GM18907 (cell line): ENCODE data around the gene MTCL1.

Source experiments
- ATAC-seq: cut with Tn5 transposase; IDR thresholded peaks from one replicate; pipeline ENCODE4 v1.9.1; 2021; ENCODE audit warnings: mild to moderate bottlenecking, moderate library complexity; ENCODE audit not compliant: unreplicated experiment

Gene MTCL1

GRCh38 chr18:8766559-8767293, 61.4 kb downstream of the MTCL1 start:
- ATAC-seq, result no peak

DNA sequence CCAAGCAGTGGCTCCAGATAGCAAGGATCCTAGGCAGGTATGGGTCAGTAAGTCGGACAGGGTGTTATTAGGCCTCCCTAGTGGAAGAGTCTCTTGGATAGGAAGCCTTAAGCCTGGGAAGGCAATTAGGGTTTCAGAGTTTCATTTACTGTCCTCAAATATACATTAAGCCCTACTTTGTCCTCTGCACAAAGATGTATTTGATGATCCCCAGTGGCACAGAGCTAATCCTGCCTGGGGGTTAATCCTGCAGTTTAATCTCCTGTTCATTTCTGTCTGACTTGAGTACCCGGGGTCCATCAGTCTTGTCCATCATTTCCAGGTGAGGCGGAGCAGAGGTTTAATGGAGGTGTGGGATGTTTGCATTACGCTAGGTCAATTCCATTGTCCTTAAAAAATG, 62.0 kb downstream of the MTCL1 start:
- no peak for ATAC-seq

DNA sequence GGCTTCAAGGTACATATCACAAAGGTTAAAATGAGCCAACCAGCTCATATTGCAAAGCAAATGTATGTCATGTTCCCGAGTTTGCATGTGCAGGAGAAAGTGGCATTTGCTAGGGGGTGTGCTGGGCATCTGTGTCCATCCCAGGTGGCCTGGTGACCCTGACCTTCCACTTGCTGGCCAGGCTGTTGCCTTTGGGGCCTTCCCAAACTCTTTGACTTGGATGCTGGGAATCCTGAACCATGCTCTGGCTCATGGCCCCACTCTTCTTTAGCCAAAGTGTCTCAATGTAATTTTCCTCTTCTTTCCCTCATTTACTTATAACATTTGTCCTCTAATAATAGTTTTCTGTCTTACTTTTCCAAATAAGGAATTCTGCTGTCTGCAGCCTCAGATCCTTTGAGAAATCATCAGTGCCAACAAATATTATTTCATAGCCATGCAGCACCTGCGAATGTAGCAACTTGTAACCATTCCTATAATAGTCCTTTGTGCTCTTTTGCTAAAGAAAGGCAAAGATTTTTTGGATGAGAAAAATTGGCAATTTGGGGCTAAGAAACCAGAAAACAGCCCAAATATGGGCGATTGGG, 64.2 kb downstream of the MTCL1 start:
- no peak for ATAC-seq

DNA sequence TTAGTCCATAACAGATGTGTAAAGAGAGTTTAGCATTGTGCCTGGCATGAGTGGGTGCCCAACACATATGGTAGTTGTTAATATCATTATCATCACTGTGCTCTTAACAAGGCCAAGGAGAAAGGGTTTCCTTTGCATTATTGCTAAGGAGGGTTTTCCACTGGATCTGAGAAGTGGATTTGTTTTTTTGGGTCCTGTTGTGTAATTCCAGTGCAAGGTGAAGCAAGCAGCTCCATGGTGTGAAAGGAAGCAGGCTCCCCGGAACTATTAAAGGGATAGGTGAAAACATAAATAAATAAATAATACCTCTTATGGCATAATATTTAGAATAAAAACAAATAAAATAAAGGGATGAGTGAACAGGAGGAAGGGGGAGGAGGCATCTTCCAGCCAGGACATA, 65.3 kb downstream of the MTCL1 start:
- ATAC-seq, result no peak

GRCh38 chr18:8771930-8772329, 66.6 kb downstream of the MTCL1 start:
- no peak for ATAC-seq

DNA sequence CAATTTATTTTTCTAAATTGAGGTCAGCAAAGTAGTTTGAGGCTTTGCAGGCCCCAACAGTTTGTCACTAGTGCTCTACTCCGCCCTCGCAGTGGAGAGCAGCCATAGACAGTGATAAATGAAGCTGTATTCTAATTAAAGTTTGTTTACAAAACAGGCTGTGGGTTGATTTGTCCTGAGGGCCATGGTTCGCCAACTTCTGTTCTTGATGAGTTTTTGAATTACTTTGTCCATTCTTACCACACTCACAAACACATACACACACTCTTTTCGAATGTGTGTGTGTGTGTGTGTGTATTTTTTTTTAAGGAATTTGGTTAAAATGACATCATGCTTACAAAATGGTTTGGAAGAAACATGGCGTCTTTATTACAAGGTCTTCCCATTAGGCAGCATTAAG, 68.6 kb downstream of the MTCL1 start:
- ATAC-seq, result no peak

GRCh38 chr18:8776013-8776943, 70.9 kb downstream of the MTCL1 start:
- no peak for ATAC-seq

DNA sequence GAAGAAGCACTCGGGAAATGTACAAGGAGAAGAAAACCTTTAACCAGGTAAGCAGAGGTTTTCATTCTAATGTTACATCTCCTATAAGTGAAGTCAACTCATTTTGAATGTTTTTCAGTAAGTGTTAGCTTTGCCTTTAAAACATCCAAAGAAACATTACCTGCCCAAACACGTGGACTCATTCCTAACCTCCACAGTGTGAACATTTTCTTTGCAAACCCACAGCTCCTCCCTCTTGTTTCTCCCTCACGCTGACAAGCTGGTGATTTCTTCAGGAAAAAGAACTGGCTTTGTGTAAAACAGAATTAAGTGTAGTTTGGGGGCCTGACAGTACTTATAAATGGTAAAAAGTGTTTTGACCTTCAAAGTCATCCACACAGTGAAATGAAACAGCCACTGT, 72.5 kb downstream of the MTCL1 start:
- ATAC-seq, result no peak

DNA sequence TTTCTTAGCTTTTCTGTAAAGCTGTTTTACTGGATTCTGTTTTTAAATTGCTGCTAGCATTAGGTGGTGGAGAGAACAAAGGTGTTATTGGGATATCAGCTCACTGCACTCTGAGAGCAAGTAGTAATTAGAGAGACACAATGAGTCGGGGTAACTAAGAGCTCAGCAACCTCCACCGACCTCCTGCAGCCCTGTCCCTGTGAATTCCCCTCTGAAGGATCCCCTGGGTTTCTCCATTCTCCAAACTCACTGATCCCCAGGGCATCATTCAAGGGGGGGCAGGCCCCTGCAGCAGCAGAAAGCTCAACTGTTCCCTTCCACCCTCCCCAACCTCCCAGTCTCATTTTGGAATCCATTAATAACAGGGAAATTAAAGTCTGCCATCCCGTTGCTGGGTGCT, 73.0 kb downstream of the MTCL1 start:
- no peak for ATAC-seq

GRCh38 chr18:8778824-8779223, 73.5 kb downstream of the MTCL1 start:
- ATAC-seq, result no peak

DNA sequence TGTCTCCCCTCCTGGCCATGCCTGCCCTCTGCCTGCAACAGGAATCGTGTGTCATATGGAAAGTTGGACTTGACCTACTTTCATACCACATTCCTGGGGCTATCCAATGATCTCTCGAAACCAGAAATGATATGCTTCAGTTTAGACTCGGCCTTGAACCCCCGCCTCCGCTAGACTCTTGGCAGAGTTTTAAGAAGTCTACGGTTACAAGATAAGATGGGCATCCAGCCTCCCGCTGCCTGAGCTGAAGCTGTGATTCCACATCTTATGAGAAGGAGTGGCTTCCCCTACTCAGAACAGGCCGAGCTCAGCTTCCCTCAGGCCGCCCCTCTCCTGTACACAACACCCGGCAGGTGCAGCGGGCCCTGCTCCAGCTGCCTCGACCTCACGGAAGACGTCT, 73.9 kb downstream of the MTCL1 start:
- ATAC-seq, result no peak

DNA sequence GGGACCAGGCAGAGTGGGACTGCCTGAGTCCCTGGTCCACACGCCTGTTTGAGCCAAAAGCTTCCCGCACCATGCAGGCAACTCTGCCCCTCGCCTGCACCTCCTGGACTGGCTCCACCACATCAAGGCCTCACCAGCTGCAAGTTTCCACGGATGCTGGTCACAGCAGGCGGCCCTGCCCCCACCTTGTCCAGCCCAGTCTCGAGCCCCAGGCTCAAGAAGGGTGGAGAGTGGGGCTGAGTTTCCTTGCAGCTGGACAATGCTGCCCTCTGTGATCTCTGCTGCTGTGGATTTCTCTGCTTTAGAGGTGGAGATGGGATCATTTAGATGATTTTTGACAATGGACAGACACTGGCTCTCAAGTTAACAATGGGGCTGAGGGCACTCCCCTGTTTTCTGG, 74.9 kb downstream of the MTCL1 start:
- ATAC-seq, result no peak

- no peak for ATAC-seq
Measured at GRCh38 chr18:8781671-8782070, 76.3 kb downstream of the MTCL1 start.

GRCh38 chr18:8783335-8783993, 78.1 kb downstream of the MTCL1 start:
- no peak for ATAC-seq

- no peak for ATAC-seq
Measured at GRCh38 chr18:8783994-8784530, 78.7 kb downstream of the MTCL1 start.

- no peak for ATAC-seq
Measured at GRCh38 chr18:8785261-8785660, 79.9 kb downstream of the MTCL1 start.

DNA sequence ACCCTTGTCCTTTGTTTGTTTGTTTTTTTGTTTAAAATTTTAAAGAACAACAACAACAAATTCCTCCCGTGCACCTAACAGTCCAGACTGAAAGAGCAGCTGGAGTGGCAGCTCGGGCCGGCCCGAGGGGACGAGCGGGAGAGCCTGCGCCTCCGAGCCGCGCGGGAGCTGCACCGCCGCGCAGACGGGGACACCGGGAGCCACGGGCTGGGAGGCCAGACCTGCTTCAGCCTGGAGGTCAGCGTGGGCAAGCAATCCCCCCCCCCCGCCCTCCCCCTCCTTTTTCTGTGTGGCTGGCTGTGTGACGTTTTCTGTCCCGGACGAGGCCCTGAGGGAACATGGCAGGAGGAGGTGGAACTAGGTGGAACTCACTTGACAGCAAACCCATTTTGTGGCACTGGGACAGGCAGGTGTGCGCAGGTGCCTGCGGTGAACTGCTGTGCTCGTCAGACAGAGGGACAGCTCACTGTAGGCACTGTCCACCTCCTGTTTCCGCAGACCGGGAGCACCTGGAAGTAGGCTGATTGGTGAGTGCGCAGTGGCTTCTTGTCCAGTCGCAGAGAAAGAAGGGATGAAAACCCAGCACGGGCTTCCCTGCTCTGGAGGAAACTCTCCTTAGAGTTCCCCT, 80.6 kb downstream of the MTCL1 start:
- no peak for ATAC-seq

GRCh38 chr18:8786483-8787370, 81.4 kb downstream of the MTCL1 start:
- ATAC-seq, result no peak

DNA sequence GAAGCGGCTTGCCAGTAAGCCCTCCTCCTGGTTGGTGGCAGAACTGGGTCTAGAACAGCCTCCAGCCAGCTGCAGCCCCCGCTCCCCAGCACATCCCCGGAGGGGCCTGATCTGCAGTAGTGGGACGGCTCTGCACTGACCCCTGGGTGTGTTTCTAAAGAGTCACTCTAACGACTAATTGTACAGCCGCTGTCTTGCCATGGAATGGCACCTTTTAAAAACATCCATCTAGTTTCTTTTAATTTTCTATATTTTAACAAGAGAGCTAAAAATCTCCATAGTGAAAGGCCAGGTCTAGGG, 82.0 kb downstream of the MTCL1 start:
- no peak for ATAC-seq

DNA sequence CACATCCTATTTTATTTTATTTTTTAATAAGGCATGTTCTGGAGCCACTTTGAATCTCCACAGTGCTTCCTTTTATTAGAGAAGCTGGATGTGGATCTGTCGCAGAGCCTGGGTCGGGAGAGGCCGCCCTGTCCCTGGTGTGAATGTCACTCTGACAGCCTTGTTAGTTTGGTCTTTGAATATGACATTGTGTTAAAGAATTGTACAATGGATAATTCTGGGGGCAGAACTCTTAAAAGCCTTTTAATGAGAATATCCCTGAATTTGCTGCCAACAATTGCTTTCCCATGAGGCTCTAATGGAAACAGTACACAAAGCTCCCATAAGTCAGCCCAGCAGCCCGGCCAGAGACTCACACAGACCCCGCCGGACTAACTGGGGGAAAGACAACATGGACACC, 82.4 kb downstream of the MTCL1 start:
- no peak for ATAC-seq
